HepG2 (cell line): ENCODE measurements around the gene TTC21B. TPM values are rescaled to one million over a fixed set of nuclear protein-coding genes. Genes with fewer than 3 reads are reported as not detected.

Experiments
- ATAC-seq: fragments of 200-7000 bp; cut with Tn5 transposase; 3 replicates; pipeline ENCODE4 v1.9.1; 2020; ENCODE audit warnings: mild to moderate bottlenecking, moderate library complexity
- Bru-seq: library from RNA; stranded (reverse); fragments of 400-500 nt; gene quantifications from one replicate; lab custom pipeline; 2021; lab: Mats Ljungman, UMichigan
- BruChase-seq, 2 experiments: library from RNA; stranded (reverse); fragments of 400-500 nt; gene quantifications; one replicate each; lab custom pipeline; 2021; lab: Mats Ljungman, UMichigan
- BruUV-seq: library from RNA; stranded (reverse); fragments of 400-500 nt; replicated peaks from 2 replicates; lab custom pipeline; 2021; lab: Mats Ljungman, UMichigan
- CTCF ChIA-PET: fragments of 300-600 bp; formaldehyde crosslinking; extraction: SDS; loops from one replicate; lab custom pipeline; 2021; ENCODE audit warnings: low total read pairs, inconsistent platforms, low intra/inter-chr PET ratio; lab: Yijun Ruan, JAX
- POLR2A ChIA-PET: fragments of 350-600 bp; sonication (Branson Sonifier 250); formaldehyde crosslinking; loops from one replicate; lab custom pipeline; 2020; ENCODE audit warnings: antibody characterized with exemption, inconsistent platforms; lab: Yijun Ruan, JAX
- DNase-seq: peaks from one replicate; pipeline ENCODE4 v3.0.0-alpha.2; 2015; ENCODE audit warnings: low spot score
- FAIRE-seq: peaks from 3 replicates; lab custom pipeline; 2011; peaks lifted over from hg19 to GRCh38; lab: Jason Lieb, UNC
- H2AFZ ChIP-seq: one replicate; pipeline ENCODE4 v1.6.1; 2011; ENCODE audit warnings: low read length, inconsistent platforms
- H3K27ac ChIP-seq: fragments of 300-600 bp; 3 replicates; pipeline ENCODE4 v1.8.0; 2011; ENCODE audit warnings: mixed run types, mild to moderate bottlenecking, mixed read lengths, low read length, inconsistent platforms; ENCODE audit not compliant: insufficient read depth; ENCODE audit errors: extremely low read length
- H3K27me3 ChIP-seq, 2 experiments: fragments of 200-600 bp in 1 of 2; 2 replicates in 1 of 2; 3 replicates in 1 of 2; pipeline versions ENCODE4 v1.6.0 to v1.8.0; 2011; ENCODE audit warnings: low read length in 2 of 2, mild to moderate bottlenecking in 2 of 2, moderate library complexity in 2 of 2, inconsistent platforms in 1 of 2; ENCODE audit not compliant: insufficient read depth in 2 of 2, control insufficient read depth in 1 of 2
- H3K36me3 ChIP-seq, 2 experiments: fragments of 200-600 bp in 1 of 2; replicated peaks in 1 of 2; 2 replicates in 1 of 2; 3 replicates in 1 of 2; pipeline versions ENCODE4 v1.5.1 to v1.8.0; 2011; ENCODE audit warnings: low read length in 2 of 2, inconsistent platforms in 1 of 2; ENCODE audit not compliant: insufficient read depth in 2 of 2, control insufficient read depth in 1 of 2
- H3K4me1 ChIP-seq: 2 replicates; pipeline ENCODE4 v1.5.1; 2012; ENCODE audit warnings: low read length, inconsistent platforms; ENCODE audit not compliant: insufficient read depth
- H3K4me2 ChIP-seq: 2 replicates; pipeline ENCODE4 v1.6.0; 2011; ENCODE audit warnings: low read depth, low read length, inconsistent platforms
- H3K4me3 ChIP-seq, 3 experiments: fragments of 200-600 bp in 1 of 3; sonication (generic), shearing (Covaris generic) in 1 of 3; replicated peaks in 1 of 3; 2 replicates each; pipeline ENCODE4 v1.5.1; 2011 to 2016; ENCODE audit warnings: low read length in 3 of 3, inconsistent platforms in 2 of 3, low read depth in 2 of 3, mild to moderate bottlenecking in 2 of 3, control low read depth in 1 of 3, mixed read lengths in 1 of 3; ENCODE audit not compliant: insufficient read depth in 1 of 3
- H3K79me2 ChIP-seq: one replicate; pipeline ENCODE4 v1.6.1; 2011; ENCODE audit warnings: low read length, inconsistent platforms; ENCODE audit not compliant: insufficient read depth
- H3K9ac ChIP-seq: 2 replicates; pipeline ENCODE4 v1.6.0; 2011; ENCODE audit warnings: mild to moderate bottlenecking, low read depth, low read length, inconsistent platforms; ENCODE audit not compliant: insufficient read depth
- H3K9me3 ChIP-seq: 2 replicates; pipeline ENCODE4 v1.5.1; 2012; ENCODE audit warnings: mild to moderate bottlenecking, low read length
- H4K20me1 ChIP-seq: 2 replicates; pipeline ENCODE4 v1.6.0; 2011; ENCODE audit warnings: inconsistent platforms, mild to moderate bottlenecking, low read length, moderate library complexity; ENCODE audit not compliant: insufficient read depth
- HES4 ChIP-seq: sonication (generic); formaldehyde crosslinking; IDR thresholded peaks from 2 replicates; pipeline ENCODE4 v1.9.0; 2021; ENCODE audit warnings: mild to moderate bottlenecking, missing genetic modification reagents, borderline replicate concordance
- HMG20A ChIP-seq: IDR thresholded peaks from 2 replicates; pipeline ENCODE4 v1.6.1; 2016; ENCODE audit warnings: borderline replicate concordance
- NFATC3 ChIP-seq: sonication (generic); formaldehyde crosslinking; IDR thresholded peaks from 2 replicates; pipeline ENCODE4 v1.5.1; 2020; ENCODE audit warnings: mild to moderate bottlenecking, missing genetic modification reagents
- REST ChIP-seq, 2 experiments: IDR thresholded peaks; 2 replicates each; pipeline ENCODE4 v1.6.1; 2011 to 2012; ENCODE audit warnings: low read length in 2 of 2, borderline replicate concordance in 1 of 2, low read depth in 1 of 2, mild to moderate bottlenecking in 1 of 2, moderate library complexity in 1 of 2
- TOPORS ChIP-seq: sonication (generic); formaldehyde crosslinking; IDR thresholded peaks from 2 replicates; pipeline ENCODE4 v1.8.0; 2023; ENCODE audit warnings: mild to moderate bottlenecking, missing genetic modification reagents
- ZNF556 ChIP-seq: sonication (generic); formaldehyde crosslinking; IDR thresholded peaks from 2 replicates; pipeline ENCODE4 v1.4.0; 2020; ENCODE audit warnings: mild to moderate bottlenecking, missing genetic modification reagents, borderline replicate concordance
- ZNF589 ChIP-seq: sonication (generic); formaldehyde crosslinking; conservative IDR thresholded peaks from 2 replicates; pipeline ENCODE4 v1.8.0; 2022; ENCODE audit warnings: mild to moderate bottlenecking, moderate library complexity, missing genetic modification reagents
- ZNF746 ChIP-seq: sonication (generic); formaldehyde crosslinking; IDR thresholded peaks from 2 replicates; pipeline ENCODE4 v1.8.0; 2022; ENCODE audit warnings: mild to moderate bottlenecking, missing genetic modification reagents
- WGBS: methylation state at CpG from one replicate; pipeline ENCODE4 v1.1.6; 2017; ENCODE audit warnings: low lambda C conversion rate; 5-methylcytosine and 5-hydroxymethylcytosine counted together
- in situ Hi-C: cut with HindIII; loops from 2 replicates; pipeline ENCODE4 v1.10.0; 2017; ENCODE audit warnings: low pct_unique_long_range_greater_than_20kb; ENCODE audit not compliant: extremely low pct_ligation_motif_present
- intact Hi-C: fragments of 100-400 bp; cut with micrococcal nuclease; formaldehyde crosslinking; loops from one replicate; pipeline ENCODE4 v1.10.0; 2022; ENCODE audit not compliant: unreplicated experiment
- long read RNA-seq, 2 experiments: library from RNA in 1 of 2; library from polyadenylated mRNA in 1 of 2; stranded (forward) in 1 of 2; unstranded in 1 of 2; transcript quantifications; one replicate each; pipeline ENCODE4 v2.0.0, GENCODE V29; 2019 to 2022
- polyA minus RNA-seq, 3 experiments: library from RNA; depleted of rRNA, polyadenylated mRNA; stranded (reverse); fragments of >200 nt; gene quantifications; 2 replicates each; pipeline ENCODE4 v1.2.3, GENCODE V29; 2011; ENCODE audit warnings: low replicate concordance in 1 of 3
- polyA plus RNA-seq, 8 experiments: library from polyadenylated mRNA; depleted of rRNA in 3 of 8; stranded (reverse) in 7 of 8; unstranded in 1 of 8; fragments of >200 nt; fragmentation: Illumina TruSeq in 4 of 8; extraction: Trizol in 4 of 8; gene quantifications; 2 replicates each; pipeline versions ENCODE4 v1.2.1 to v1.2.3, GENCODE V29; 2011 to 2016; ENCODE audit warnings: low read depth in 4 of 8, missing spikeins in 1 of 8, mixed read lengths in 1 of 8; ENCODE audit not compliant: insufficient read depth in 1 of 8
- total RNA-seq, 5 experiments: library from RNA; depleted of rRNA; stranded (reverse); fragments of >200 nt; fragmentation: Illumina TruSeq; extraction: Trizol; gene quantifications; 2 replicates each; pipeline ENCODE4 v1.2.3, GENCODE V29; 2016; ENCODE audit warnings: low read depth in 1 of 5

TTC21B gene
- total RNA-seq (2016; rRNA removed; fragmentation: Illumina TruSeq; extraction: Trizol), result 63.0 and 67.1 TPM in 2 replicates
- 9.8 and 11.3 TPM in 2 replicates for total RNA-seq (2016; cell fraction: cytosol; rRNA removed; fragmentation: Illumina TruSeq; extraction: Trizol; ENCODE audit: low read depth)
- total RNA-seq (2016; cell fraction: insoluble cytoplasmic fraction; rRNA removed; fragmentation: Illumina TruSeq; extraction: Trizol), result 65.1 and 67.5 TPM in 2 replicates
- total RNA-seq (2016; cell fraction: membrane; rRNA removed; fragmentation: Illumina TruSeq; extraction: Trizol), result 13.3 and 17.1 TPM in 2 replicates
- 163 and 169 TPM in 2 replicates for total RNA-seq (2016; cell fraction: nucleus; rRNA removed; fragmentation: Illumina TruSeq; extraction: Trizol)
- polyA plus RNA-seq (2011; rRNA removed), result 38.0 and 39.1 TPM in 2 replicates
- polyA plus RNA-seq (2011; cell fraction: cytosol; rRNA removed), result 12.5 and 17.8 TPM in 2 replicates
- polyA plus RNA-seq (2011; cell fraction: nucleus; rRNA removed), result 80.7 and 97.9 TPM in 2 replicates
- polyA plus RNA-seq (2012), result 25.2 and 35.3 TPM in 2 replicates
- polyA plus RNA-seq (2016; cell fraction: cytosol; fragmentation: Illumina TruSeq; extraction: Trizol; ENCODE audit: low read depth), result 1.3 and 1.8 TPM in 2 replicates
- 31.1 and 32.4 TPM in 2 replicates for polyA plus RNA-seq (2016; cell fraction: insoluble cytoplasmic fraction; fragmentation: Illumina TruSeq; extraction: Trizol; ENCODE audit: low read depth)
- 3.7 TPM in 2 replicates for polyA plus RNA-seq (2016; cell fraction: membrane; fragmentation: Illumina TruSeq; extraction: Trizol; ENCODE audit: low read depth)
- polyA plus RNA-seq (2016; cell fraction: nucleus; fragmentation: Illumina TruSeq; extraction: Trizol; ENCODE audit: insufficient read depth, low read depth), result 95.6 and 102 TPM in 2 replicates
- 6.0 and 33.9 TPM in 2 replicates for polyA minus RNA-seq (2011; rRNA and poly(A)+ RNA removed; ENCODE audit: low replicate concordance)
- polyA minus RNA-seq (2011; cell fraction: cytosol; rRNA and poly(A)+ RNA removed), result 24.3 and 27.9 TPM in 2 replicates
- 383 and 385 TPM in 2 replicates for polyA minus RNA-seq (2011; cell fraction: nucleus; rRNA and poly(A)+ RNA removed)
- percentile 97 among the genes with signal in this experiment for Bru-seq, nascent RNA
- BruChase-seq, experiment 1, labeled RNA remaining after a 6-hour chase, result percentile 92 among the genes with signal in this experiment
- BruChase-seq, experiment 2, labeled RNA remaining after a 2-hour chase, result percentile 97 among the genes with signal in this experiment
- long read RNA-seq, experiment 1, full-length matches to known transcripts, result 1 of 12 reads
- long read RNA-seq, experiment 1, partial matches to known transcripts, result 7 of 12 reads
- long read RNA-seq, experiment 1, other reads (novel, unspliced or antisense), result 4 of 12 reads
- long read RNA-seq, experiment 2, full-length matches to known transcripts, result 2 of 40 reads
- long read RNA-seq, experiment 2, partial matches to known transcripts, result 13 of 40 reads
- long read RNA-seq, experiment 2, other reads (novel, unspliced or antisense), result 25 of 40 reads

GRCh38 chr2:165953655-165954606, at the start of gene TTC21B:
Gene TTC21B, minus strand, starts transcription at chr2:165953776. Its CDS starts 71 bp downstream, at chr2:165953705.
- H3K9ac ChIP-seq, result peak within 1 kb of the TSS; percentile 92
- peak; percentile 97 for ATAC-seq
- H3K36me3 ChIP-seq, result peaks cover 0 to 7% of the 10 kb centered on the region in 2 experiments; a peak in 3 of 5 replicates
- ChIA-PET CTCF (interaction anchor here (1.2 to 1.8 kb wide), 5 partner anchors 153 to 465 kb away, joined by 4 to 19 read pairs (median 6); partner anchors contain the start of gene SCN1A), POLR2A (interaction anchor here (0.7 to 2.4 kb wide), 21 partner anchors 9 to 422 kb away, joined by 3 to 33 read pairs (median 4); partner anchors contain the start of genes SCN1A and SCN9A)
- BruUV-seq, result TSS peak; percentile 97
- peak within 1 kb of the TSS; percentile 80 for H3K4me2 ChIP-seq
- peak; percentile 93 for DNase-seq
- peaks cover 44% of the 10 kb centered on the region for H3K79me2 ChIP-seq
- peaks cover 25% of the 10 kb centered on the region for H4K20me1 ChIP-seq
- H3K27me3 ChIP-seq, result no peaks in the 10 kb centered on the region; a peak in 1 of 5 replicates
- H3K27ac ChIP-seq, result peak within 1 kb of the TSS; percentile 84
- H2AFZ ChIP-seq, result peak within 1 kb of the TSS; percentile 64
- whole genome bisulfite sequencing, result 1% methylated on average over 48 of the region's 55 CpGs
- H3K9me3 ChIP-seq, result no peaks in the 10 kb centered on the region
- in situ Hi-C loops (loop anchor here (5.0 kb wide), 3 partner anchors 173 to 463 kb away; partner anchors contain the start of gene SCN1A), intact Hi-C loops (loop anchor here (1.0 to 5.0 kb wide), 8 partner anchors 16 to 562 kb away; partner anchors contain the start of gene SCN1A)
- H3K4me1 ChIP-seq, result peaks cover 48% of the 10 kb centered on the region
- H3K4me3 ChIP-seq, result peak within 1 kb of the TSS; percentile 88 to 97 (median 91)
- FAIRE-seq, result peak; percentile 76
- peak; percentile 88 for TF ChIP-seq ZNF556
- TF ChIP-seq ZNF746 (CRISPR knock-in tag), result peak; percentile 92; the same call in 1 of the 2 replicates
- peak; percentile 94 for TF ChIP-seq TOPORS (CRISPR knock-in tag)
- TF ChIP-seq REST (IDR thresholded peaks at IDR 0.05; ENCODE audit: borderline replicate concordance in 1 of 2, low read depth in 1 of 2, low read length in 2 of 2), result peak in 1 of 2 experiments; percentile 76; a peak in 2 of 4 replicates
- peak; percentile 89 for TF ChIP-seq HES4 (CRISPR knock-in tag)
- TF ChIP-seq HMG20A, result no peak; the same call in 1 of the 2 replicates
- peak; percentile 57; the same call in 1 of the 2 replicates for TF ChIP-seq ZNF589 (CRISPR knock-in tag)
- TF ChIP-seq NFATC3 (CRISPR knock-in tag), result no peak; the same call in 1 of the 2 replicates
